ENCODE data around the gene UVRAG.

UVRAG gene

DNA sequence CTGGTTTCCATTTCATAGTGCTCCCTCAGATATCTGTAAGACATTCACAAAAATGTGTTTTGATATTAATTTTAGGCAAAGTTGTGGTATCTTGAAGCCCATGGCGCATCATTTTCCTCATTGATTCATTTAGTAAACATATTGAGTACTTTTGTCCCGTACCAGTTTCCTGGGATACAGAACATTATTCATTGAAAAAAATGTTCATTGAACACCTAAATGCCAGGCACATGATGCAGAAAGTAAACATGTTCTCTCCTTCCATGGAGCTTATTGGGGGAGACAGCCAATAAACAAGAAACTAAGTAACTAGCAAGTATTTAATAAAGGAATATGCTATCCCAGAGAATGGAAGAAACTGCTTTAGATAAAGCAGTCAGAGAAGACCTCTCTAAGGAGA is 195.0 kb downstream of the UVRAG start:
- H4K20me1 ChIP-seq: peaks cover 18% of the 10 kb centered on the region; the same call in 1 of the 2 replicates
- H3K9me3 ChIP-seq: no peaks in the 10 kb centered on the region
- no peak overlapping the region for H3K4me3 ChIP-seq
- peaks cover 8% of the 10 kb centered on the region for H3K4me1 ChIP-seq
- H3K36me3 ChIP-seq: peaks cover 51% of the 10 kb centered on the region
- no peak overlapping the region for H3K27ac ChIP-seq
- no peak for TF ChIP-seq Cebpa-rat (IDR thresholded peaks at IDR 0.05)
- H3K27me3 ChIP-seq: no peaks in the 10 kb centered on the region
- H3K9ac ChIP-seq: no peak overlapping the region
- no peak overlapping the region for H3K4me2 ChIP-seq

DNA sequence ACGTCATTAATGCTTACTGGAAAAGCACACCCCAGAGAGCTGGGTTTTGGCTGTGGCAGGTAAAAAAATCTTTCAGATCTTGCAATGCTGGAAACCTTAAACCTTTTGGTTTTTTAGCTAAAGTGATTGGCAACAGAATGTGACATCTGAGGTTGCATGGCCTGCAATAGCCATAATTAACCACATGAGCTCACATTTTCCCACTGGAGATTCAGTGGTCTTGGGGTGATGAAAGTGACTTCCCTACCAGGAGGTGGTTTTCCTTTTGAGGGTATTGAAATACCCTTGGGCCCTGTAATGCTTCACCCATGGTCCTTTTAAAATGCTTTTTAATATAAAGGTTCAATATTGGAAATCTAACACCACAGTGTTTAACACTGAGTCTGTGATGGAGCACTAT is 198.5 kb downstream of the UVRAG start:
- no peak for TF ChIP-seq Cebpa-rat (IDR thresholded peaks at IDR 0.05)
- Histone ChIP-seq H3K4me3 (no peak overlapping the region), H3K9ac (no peak overlapping the region), H3K9me3 (peaks cover 8% of the 10 kb centered on the region; the same call in 1 of the 2 replicates), H3K27me3 (no peaks in the 10 kb centered on the region), H4K20me1 (peaks cover 18% of the 10 kb centered on the region; the same call in 1 of the 2 replicates), H3K36me3 (peaks cover 40% of the 10 kb centered on the region), H3K27ac (no peak overlapping the region), H3K4me2 (no peak overlapping the region), H3K4me1 (peaks cover 8% of the 10 kb centered on the region)

DNA sequence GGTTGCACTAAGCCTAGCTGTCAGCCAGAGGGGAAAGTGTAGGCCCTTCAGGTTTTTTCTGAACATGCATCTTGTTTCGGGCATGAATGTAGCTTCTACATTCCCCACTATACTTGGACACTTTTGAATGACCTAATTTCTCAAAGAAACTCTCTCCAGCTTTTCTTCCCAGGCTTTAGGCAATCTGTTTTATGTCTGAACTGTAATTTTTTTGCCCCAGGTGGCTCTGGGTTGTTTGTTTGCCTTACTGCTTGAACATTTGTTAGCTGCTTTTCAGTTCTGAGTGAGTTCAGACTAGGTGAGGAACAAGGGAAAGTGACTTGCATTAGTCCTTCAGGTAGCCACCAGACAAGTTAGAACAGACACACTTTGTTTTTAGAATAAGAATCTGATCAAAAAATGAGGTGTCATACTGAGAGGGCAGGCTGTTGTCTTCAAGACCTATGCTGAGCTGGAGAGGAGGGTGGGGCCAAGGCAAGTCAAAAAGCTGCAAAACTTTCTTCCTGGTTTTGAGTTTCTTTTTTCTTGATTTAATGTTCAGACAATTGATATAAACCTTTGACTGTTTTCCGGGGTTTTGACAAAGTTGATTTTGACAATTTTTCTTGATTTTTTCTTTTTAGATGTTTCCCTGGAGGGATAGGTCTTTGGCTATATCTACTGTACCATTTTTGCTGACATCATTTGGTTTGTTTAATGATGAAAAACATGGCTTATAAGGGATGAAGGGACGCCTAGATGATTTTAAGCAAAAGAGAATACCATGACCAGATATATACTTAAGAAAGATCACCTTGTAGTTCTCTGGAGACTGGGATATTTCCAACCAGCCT is 208.4 kb downstream of the UVRAG start:
- Histone ChIP-seq H3K4me2 (no peak overlapping the region), H4K20me1 (no peaks in the 10 kb centered on the region), H3K4me1 (peaks cover 6% of the 10 kb centered on the region), H3K9me3 (peaks cover 8% of the 10 kb centered on the region), H3K4me3 (no peak overlapping the region), H3K27ac (no peak overlapping the region), H3K9ac (no peak overlapping the region), H3K36me3 (peaks cover 43% of the 10 kb centered on the region), H3K27me3 (no peaks in the 10 kb centered on the region)
- no peak for TF ChIP-seq Cebpa-rat (IDR thresholded peaks at IDR 0.05)

DNA sequence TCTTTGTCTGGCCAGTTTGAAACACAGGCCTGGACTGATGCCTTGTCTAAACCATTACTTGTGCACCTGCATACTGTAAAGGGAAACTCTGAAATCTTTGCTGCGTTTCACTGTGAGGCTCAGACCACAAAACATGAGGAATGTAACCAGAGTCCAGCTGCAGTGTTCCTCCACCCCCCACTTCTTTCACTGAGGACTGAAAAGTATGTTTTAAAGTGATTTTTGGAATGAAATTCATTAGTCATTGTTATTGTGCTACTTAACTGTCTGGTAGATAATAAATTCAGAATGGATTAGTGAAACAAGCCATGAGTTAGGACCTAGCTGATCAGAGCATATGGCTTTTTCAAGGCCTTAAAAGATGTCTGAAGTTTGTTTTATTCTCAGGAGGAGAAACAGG is 210.1 kb downstream of the UVRAG start:
- Histone ChIP-seq H3K27ac (no peak overlapping the region), H3K9me3 (peaks cover 20% of the 10 kb centered on the region), H3K9ac (no peak overlapping the region), H3K27me3 (no peaks in the 10 kb centered on the region), H3K36me3 (peaks cover 43% of the 10 kb centered on the region), H3K4me2 (0 out of 2 replicates have a peak overlapping the region, but pooled peaks have one; percentile 2), H4K20me1 (no peaks in the 10 kb centered on the region), H3K4me1 (peaks cover 6% of the 10 kb centered on the region), H3K4me3 (no peak overlapping the region)
- TF ChIP-seq Cebpa-rat (IDR thresholded peaks at IDR 0.05): no peak

DNA sequence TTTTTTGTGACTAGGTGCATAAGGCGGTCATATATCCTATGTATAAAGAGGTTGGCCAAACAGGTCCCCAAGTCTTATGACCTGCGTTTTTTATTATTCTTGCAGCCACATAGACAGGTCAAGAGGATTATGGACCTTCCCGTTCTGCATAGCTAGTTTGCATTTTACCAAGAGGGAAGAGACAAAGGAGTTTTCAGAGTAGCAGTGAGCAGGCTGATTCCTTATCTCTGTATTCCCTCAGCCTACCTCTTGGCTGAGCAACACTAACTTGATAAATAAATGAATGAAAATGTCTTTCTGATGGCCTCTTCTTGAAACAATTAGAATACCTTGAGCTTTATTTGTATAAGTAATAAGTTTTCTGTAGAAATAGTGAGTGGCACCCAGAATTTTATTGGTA is 210.8 kb downstream of the UVRAG start:
- Histone ChIP-seq H3K27me3 (no peaks in the 10 kb centered on the region), H3K9ac (no peak overlapping the region), H3K4me1 (peaks cover 6% of the 10 kb centered on the region), H4K20me1 (no peaks in the 10 kb centered on the region), H3K4me3 (no peak overlapping the region), H3K4me2 (no peak overlapping the region), H3K9me3 (peaks cover 20% of the 10 kb centered on the region), H3K27ac (no peak overlapping the region), H3K36me3 (peaks cover 40% of the 10 kb centered on the region)
- TF ChIP-seq Cebpa-rat (IDR thresholded peaks at IDR 0.05): no peak

DNA sequence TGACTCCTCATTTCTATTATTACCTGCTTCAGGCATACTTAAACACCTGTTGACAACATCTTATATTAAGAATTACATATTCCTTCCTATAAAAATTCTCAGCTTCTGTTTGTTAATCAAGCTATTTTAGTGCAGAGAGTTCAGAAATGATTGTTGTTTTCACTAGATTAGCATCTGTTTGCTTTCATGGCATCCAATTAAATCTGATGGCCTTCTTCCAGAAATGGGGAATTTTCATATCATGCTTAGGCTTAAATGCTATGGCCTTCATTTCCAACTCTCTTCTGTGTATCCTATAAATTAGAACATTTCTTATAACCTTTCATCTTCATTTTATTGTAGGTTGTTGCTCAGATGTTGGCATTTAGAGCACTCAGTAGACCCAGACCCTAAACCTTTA is 211.3 kb downstream of the UVRAG start:
- peaks cover 20% of the 10 kb centered on the region for H3K9me3 ChIP-seq
- no peak overlapping the region for H3K9ac ChIP-seq
- TF ChIP-seq Cebpa-rat (IDR thresholded peaks at IDR 0.05): no peak
- no peak overlapping the region for H3K4me2 ChIP-seq
- peaks cover 37% of the 10 kb centered on the region for H3K36me3 ChIP-seq
- no peaks in the 10 kb centered on the region for H4K20me1 ChIP-seq
- no peak overlapping the region for H3K4me3 ChIP-seq
- H3K27ac ChIP-seq: no peak overlapping the region
- peaks cover 6% of the 10 kb centered on the region for H3K4me1 ChIP-seq
- H3K27me3 ChIP-seq: no peaks in the 10 kb centered on the region

DNA sequence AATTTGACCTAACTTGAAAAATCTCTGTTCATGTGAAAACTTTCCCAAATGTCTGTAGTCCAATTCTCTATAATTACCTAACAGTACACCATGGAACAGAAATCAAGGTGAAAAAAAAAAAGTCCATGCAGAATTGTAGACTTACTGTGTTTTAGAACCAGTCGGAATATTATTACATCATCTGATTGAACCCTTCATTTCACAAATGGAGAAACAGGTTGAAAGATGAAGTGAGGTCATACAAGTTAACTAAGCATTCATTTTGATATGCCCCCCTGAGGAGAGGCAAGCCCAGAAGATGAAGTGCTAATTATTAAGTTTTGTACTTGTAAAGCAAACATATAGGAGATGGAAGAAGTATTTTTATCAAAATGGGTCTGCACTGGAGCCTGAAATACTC is 211.9 kb downstream of the UVRAG start:
- Histone ChIP-seq H3K36me3 (peaks cover 33% of the 10 kb centered on the region), H3K27me3 (no peaks in the 10 kb centered on the region), H3K27ac (no peak overlapping the region), H3K9ac (no peak overlapping the region), H4K20me1 (no peaks in the 10 kb centered on the region), H3K4me3 (no peak overlapping the region), H3K4me1 (peaks cover 6% of the 10 kb centered on the region), H3K9me3 (peaks cover 17% of the 10 kb centered on the region), H3K4me2 (no peak overlapping the region)
- TF ChIP-seq Cebpa-rat (IDR thresholded peaks at IDR 0.05): no peak

DNA sequence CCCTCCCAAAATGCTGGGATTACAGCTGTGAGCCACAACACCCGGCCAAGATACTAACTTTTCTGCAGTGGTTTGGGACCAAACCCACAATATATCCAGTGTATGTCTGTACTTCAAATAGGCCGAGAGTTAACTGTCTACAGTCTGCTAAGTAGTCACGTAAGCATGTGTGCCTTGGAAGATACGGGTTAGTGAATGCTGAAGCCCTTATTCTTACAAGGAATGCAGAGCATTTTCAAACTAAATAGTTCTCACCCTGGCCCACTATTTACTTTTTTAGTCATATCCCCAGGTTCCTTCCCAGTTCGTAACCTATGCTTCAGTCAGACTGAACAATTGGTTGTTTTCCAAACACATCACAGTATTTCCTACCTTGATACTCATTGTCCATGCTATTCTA is 215.3 kb downstream of the UVRAG start:
- Histone ChIP-seq H3K9ac (no peak overlapping the region), H3K27ac (no peak overlapping the region), H3K4me2 (no peak overlapping the region), H3K27me3 (no peaks in the 10 kb centered on the region), H3K9me3 (peaks cover 16% of the 10 kb centered on the region), H3K4me1 (no peaks in the 10 kb centered on the region), H4K20me1 (no peaks in the 10 kb centered on the region), H3K4me3 (no peak overlapping the region), H3K36me3 (peaks cover 21% of the 10 kb centered on the region)
- TF ChIP-seq Cebpa-rat (IDR thresholded peaks at IDR 0.05): no peak

DNA sequence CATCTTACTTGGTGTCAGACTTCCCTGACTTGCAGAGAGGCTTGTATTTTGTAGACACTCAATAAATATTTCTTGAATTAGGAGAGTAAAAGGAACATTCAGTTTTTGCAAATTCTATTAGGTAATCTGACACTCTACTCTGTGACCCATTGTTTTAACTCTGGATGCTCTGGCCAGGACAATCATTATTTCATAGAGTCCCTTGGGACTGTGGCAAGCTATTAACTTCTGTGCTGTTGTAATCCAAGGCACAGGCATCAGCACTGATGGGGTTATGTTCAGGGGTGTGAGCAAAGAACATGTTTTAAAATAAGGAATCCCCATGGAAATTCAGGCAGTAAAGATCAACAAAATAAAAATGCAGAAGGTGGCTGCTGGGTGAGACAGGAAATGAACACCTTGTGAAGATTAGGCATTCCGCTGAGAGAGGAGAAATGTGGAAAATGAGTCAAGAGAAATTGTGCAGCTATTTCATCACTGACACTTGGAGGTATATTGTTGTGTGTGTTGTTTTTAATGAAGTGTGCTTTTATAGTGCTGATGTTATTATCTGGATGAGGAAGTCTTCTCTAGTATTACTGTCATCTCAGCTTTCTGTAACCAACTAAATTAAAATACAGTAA is 216.1 kb downstream of the UVRAG start:
- H3K9me3 ChIP-seq: peaks cover 16% of the 10 kb centered on the region
- H3K36me3 ChIP-seq: peaks cover 22% of the 10 kb centered on the region
- no peaks in the 10 kb centered on the region for H3K27me3 ChIP-seq
- H3K4me3 ChIP-seq: no peak overlapping the region
- TF ChIP-seq Cebpa-rat (IDR thresholded peaks at IDR 0.05): no peak
- H4K20me1 ChIP-seq: no peaks in the 10 kb centered on the region
- no peak overlapping the region for H3K4me2 ChIP-seq
- no peak overlapping the region for H3K9ac ChIP-seq
- no peaks in the 10 kb centered on the region for H3K4me1 ChIP-seq
- H3K27ac ChIP-seq: no peak overlapping the region

DNA sequence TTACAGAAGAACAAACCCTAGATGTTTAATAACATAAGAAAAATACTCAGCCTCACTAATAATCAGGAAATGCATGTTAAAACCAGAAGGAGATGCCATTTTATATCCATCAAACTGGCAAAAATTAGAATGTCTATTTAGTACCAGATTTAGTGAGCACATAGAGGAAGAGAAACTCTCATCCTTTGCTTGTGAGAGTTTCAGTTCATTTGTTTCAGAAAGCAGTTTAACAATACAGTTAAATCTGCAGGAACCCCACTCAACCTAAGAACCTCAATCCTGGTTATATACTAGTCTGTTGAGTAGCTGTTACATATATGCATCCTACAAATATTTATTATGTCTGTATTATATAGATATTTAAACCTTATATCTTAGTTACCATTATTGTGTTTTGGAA is 218.7 kb downstream of the UVRAG start:
- no peak overlapping the region for H3K4me3 ChIP-seq
- no peak overlapping the region for H3K9ac ChIP-seq
- H3K36me3 ChIP-seq: peaks cover 23% of the 10 kb centered on the region
- no peak for TF ChIP-seq Cebpa-rat (IDR thresholded peaks at IDR 0.05)
- H3K4me2 ChIP-seq: no peak overlapping the region
- H4K20me1 ChIP-seq: no peaks in the 10 kb centered on the region
- no peak overlapping the region for H3K27ac ChIP-seq
- H3K9me3 ChIP-seq: peaks cover 10% of the 10 kb centered on the region
- H3K4me1 ChIP-seq: no peaks in the 10 kb centered on the region
- no peaks in the 10 kb centered on the region for H3K27me3 ChIP-seq

All from BLaER1 (cell line).